ENCODE measurements around the gene SLC25A46. TPM values are rescaled to one million over a fixed set of nuclear protein-coding genes. Genes with fewer than 3 reads are reported as not detected.
A peak's percentile ranks its signal among the peaks of the same experiment; 100 is the strongest.
"Not testable (repeated sequence)": the region's sequence is repeated elsewhere in the genome, so short reads cannot be mapped to it uniquely, and the experiment has no call there.

SLC25A46 gene
- total RNA-seq (40.4 and 54.1 TPM in 2 replicates), polyA plus RNA-seq (27.2 and 32.1 TPM in 2 replicates)

DNA sequence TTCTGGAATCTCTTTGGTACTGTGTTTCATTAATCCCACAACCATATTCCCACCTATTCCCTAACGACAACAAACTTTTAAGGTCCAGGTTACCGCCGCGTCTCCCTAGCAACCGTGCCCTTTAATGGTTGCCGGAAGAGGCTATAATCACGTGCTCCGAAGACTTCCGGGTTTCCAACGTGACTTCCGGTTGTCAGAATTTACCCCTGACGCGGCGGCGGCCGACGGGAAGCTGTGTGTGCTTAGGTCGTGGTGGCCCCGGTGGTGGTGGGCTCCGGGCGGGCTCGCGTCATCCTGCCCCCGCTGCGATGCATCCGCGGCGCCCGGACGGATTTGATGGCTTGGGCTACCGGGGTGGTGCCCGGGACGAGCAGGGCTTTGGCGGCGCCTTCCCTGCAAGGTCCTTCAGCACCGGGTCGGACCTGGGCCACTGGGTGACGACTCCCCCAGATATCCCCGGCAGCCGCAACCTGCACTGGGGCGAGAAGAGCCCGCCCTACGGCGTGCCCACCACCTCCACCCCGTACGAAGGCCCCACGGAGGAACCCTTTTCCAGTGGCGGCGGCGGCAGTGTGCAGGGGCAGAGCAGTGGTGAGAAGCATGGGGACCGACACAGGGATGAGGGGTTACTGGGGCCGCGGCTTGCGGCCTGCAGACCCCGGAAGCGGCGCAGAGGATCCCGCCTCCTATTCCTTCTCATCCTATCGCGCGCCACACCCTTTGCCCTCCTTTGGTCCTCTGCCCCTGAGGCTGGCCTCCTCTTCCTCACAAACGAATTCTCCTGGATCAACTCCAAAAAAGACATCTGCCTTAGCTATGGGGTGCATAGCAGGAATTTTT is at the start of gene SLC25A46:
TSS of gene SLC25A46 (plus strand) at position 196 of the 840 bp plus-strand sequence. CDS start at position 309, 113 bp downstream.
- Histone ChIP-seq H3K36me3 (no peaks in the 10 kb centered on the region), H3K4me1 (ENCODE audit: low read depth) (no peaks in the 10 kb centered on the region), H3K9me3 (ENCODE audit: low read depth) (no peaks in the 10 kb centered on the region), H3K27ac (peak within 1 kb of the TSS; percentile 69), H3K27me3 (peaks cover 4% of the 10 kb centered on the region), H3K4me3 (peak within 1 kb of the TSS; percentile 81)
- peak; percentile 91 to 95 for DNase-seq (ENCODE audit: low read depth in 1 of 2, low spot score in 1 of 2)
- TF ChIP-seq CTCF (IDR thresholded peaks at IDR 0.05; ENCODE audit: low read depth, low read length): no peak

GRCh38 chr5:110690587-110690986 is 48.2 kb upstream of the SLC25A46 start:
- not testable (repeated sequence) for H3K36me3 ChIP-seq; H3K9me3 ChIP-seq (ENCODE audit: low read depth); DNase-seq (ENCODE audit: low read depth in 1 of 2, low spot score in 1 of 2); H3K27ac ChIP-seq; H3K4me3 ChIP-seq; H3K4me1 ChIP-seq (ENCODE audit: low read depth); H3K27me3 ChIP-seq

DNA sequence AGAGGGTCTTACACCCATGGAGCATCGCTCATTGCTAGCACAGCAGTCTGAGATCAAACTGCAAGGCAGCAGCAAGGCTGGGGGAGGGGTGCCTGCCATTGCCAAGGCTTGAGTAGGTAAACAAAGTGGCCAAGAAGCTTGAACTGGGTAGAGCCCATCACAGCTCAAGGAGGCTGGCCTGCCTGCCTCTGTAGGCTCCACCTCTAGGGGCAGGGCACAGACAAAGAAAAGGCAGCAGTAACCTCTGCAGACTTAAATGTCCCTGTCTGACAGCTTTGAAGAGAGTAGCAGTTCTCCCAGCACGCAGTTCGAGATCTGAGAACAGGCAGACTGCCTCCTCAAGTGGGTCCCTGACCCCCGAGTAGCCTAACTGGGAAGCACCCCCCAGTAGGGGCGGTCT is 46.1 kb upstream of the SLC25A46 start:
- not testable (repeated sequence) for H3K4me3 ChIP-seq; H3K27me3 ChIP-seq; H3K4me1 ChIP-seq (ENCODE audit: low read depth); H3K27ac ChIP-seq; H3K36me3 ChIP-seq; H3K9me3 ChIP-seq (ENCODE audit: low read depth); DNase-seq (ENCODE audit: low read depth in 1 of 2, low spot score in 1 of 2)

GRCh38 chr5:110702300-110702699 is 36.5 kb upstream of the SLC25A46 start:
- H3K4me3 ChIP-seq: no peak overlapping the region
- no peaks in the 10 kb centered on the region for H3K4me1 ChIP-seq (ENCODE audit: low read depth)
- TF ChIP-seq CTCF (IDR thresholded peaks at IDR 0.05; ENCODE audit: low read depth, low read length): no peak
- H3K27ac ChIP-seq: no peak overlapping the region
- peaks cover 8% of the 10 kb centered on the region for H3K27me3 ChIP-seq
- no peaks in the 10 kb centered on the region for H3K36me3 ChIP-seq
- H3K9me3 ChIP-seq (ENCODE audit: low read depth): no peaks in the 10 kb centered on the region
- no peak for DNase-seq (ENCODE audit: low read depth in 1 of 2, low spot score in 1 of 2)

- no peak for DNase-seq (ENCODE audit: low read depth in 1 of 2, low spot score in 1 of 2)
- TF ChIP-seq CTCF (IDR thresholded peaks at IDR 0.05; ENCODE audit: low read depth, low read length): no peak
- no peak overlapping the region for H3K27ac ChIP-seq
- no peaks in the 10 kb centered on the region for H3K36me3 ChIP-seq
- H3K9me3 ChIP-seq (ENCODE audit: low read depth): no peaks in the 10 kb centered on the region
- no peak overlapping the region for H3K4me3 ChIP-seq
- H3K4me1 ChIP-seq (ENCODE audit: low read depth): no peaks in the 10 kb centered on the region
- H3K27me3 ChIP-seq: peaks cover 8% of the 10 kb centered on the region
Observed at GRCh38 chr5:110702704-110703103, 36.1 kb upstream of the SLC25A46 start.

DNA sequence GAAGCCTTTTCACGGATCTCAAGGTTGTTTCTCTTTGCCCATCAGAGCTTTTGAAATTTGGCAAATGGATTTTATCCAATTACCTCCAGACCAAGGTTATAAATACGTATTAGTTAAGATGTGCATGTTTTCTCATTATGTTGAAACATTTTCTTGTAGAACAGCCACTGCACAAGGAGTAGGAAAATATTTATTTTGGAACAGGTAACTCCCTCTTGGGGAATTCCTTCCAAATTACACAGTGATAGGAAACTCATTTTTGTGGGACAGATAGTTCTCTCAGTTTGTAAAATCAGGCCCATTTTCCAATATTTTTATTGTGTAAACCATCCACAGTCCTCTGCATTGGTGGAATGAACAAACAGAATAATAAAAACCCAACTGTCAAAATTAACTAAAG is 35.3 kb upstream of the SLC25A46 start:
- no peak for TF ChIP-seq CTCF (IDR thresholded peaks at IDR 0.05; ENCODE audit: low read depth, low read length)
- Histone ChIP-seq H3K27ac (no peak overlapping the region), H3K27me3 (peaks cover 8% of the 10 kb centered on the region), H3K36me3 (no peaks in the 10 kb centered on the region), H3K4me1 (ENCODE audit: low read depth) (no peaks in the 10 kb centered on the region), H3K4me3 (no peak overlapping the region), H3K9me3 (ENCODE audit: low read depth) (no peaks in the 10 kb centered on the region)
- DNase-seq (ENCODE audit: low read depth in 1 of 2, low spot score in 1 of 2): no peak

Measured in cardiac muscle cell (in vitro differentiated cells and primary cell).